ENCODE results near the gene SUMO2. TPM values are rescaled to one million over a fixed set of nuclear protein-coding genes. Genes with fewer than 3 reads are reported as not detected.
A peak's percentile ranks its signal among the peaks of the same experiment; 100 is the strongest.

Gene SUMO2
- total and polyA plus RNA-seq, 2 of the 13 experiments (the other 11 are each of a cell fraction or from before 2014, with no cell fraction given), result 337 to 553 TPM

- TF ChIP-seq ZNF574 (CRISPR knock-in tag; IDR thresholded peaks at IDR 0.05) (no peak), IKZF4 (CRISPR knock-in tag; IDR thresholded peaks at IDR 0.05; ENCODE audit: borderline replicate concordance, low read depth, not compliant biosample characterization) (no peak), NCOA1 (CRISPR knock-in tag; IDR thresholded peaks at IDR 0.05) (no peak), TAF15 (IDR thresholded peaks at IDR 0.05; ENCODE audit: low read depth, low read length, poor library complexity, severe bottlenecking) (no peak), HMGXB4 (CRISPR knock-in tag; IDR thresholded peaks at IDR 0.05; ENCODE audit: borderline replicate concordance in 1 of 2, low read depth in 1 of 2) (no peak), ATF4 (CRISPR knock-in tag; IDR thresholded peaks at IDR 0.05) (peak in 1 of 2 experiments; percentile 54; a peak in 1 of 4 replicates), MXD3 (CRISPR knock-in tag; IDR thresholded peaks at IDR 0.05) (no peak), ZFP36 (IDR thresholded peaks at IDR 0.05; ENCODE audit: borderline replicate concordance, low read depth, low read length, partially characterized antibody) (no peak), RXRA (CRISPR knock-in tag; IDR thresholded peaks at IDR 0.05) (no peak), MAFK (conservative IDR thresholded peaks at IDR 0.05 in 1 of 2, IDR thresholded peaks at IDR 0.05 in 1 of 2; ENCODE audit: low read length in 2 of 2) (peak; percentile 37 to 53; a peak in 2 of 4 replicates), THAP11 (CRISPR knock-in tag; IDR thresholded peaks at IDR 0.05) (peak; percentile 44; the same call in 1 of the 2 replicates), ZNF256 (CRISPR knock-in tag; conservative IDR thresholded peaks at IDR 0.05) (no peak), POLR2AphosphoS2 (IDR thresholded peaks at IDR 0.05; ENCODE audit: low read depth, low read length) (no peak), ASH2L (IDR thresholded peaks at IDR 0.05; ENCODE audit: insufficient read length, low read depth, low read length) (peak; percentile 22), ZNF274 (CRISPR knock-in tag; IDR thresholded peaks at IDR 0.05) (peak; percentile 58; the same call in 1 of the 2 replicates), HNRNPLL (IDR thresholded peaks at IDR 0.05; ENCODE audit: low read depth, low read length, poor library complexity, severe bottlenecking) (no peak), YEATS2 (CRISPR knock-in tag; IDR thresholded peaks at IDR 0.05; ENCODE audit: borderline replicate concordance) (no peak), DPF2 (CRISPR knock-in tag; IDR thresholded peaks at IDR 0.05; ENCODE audit: borderline replicate concordance, low read depth) (peak; percentile 59; the same call in 1 of the 2 replicates), PHF21A (CRISPR knock-in tag; IDR thresholded peaks at IDR 0.05) (no peak), CERS6 (CRISPR knock-in tag; IDR thresholded peaks at IDR 0.05) (no peak), PHB2 (IDR thresholded peaks at IDR 0.05; ENCODE audit: partially characterized antibody) (no peak)
Observed at GRCh38 chr17:75199886-75200618, 17.3 kb upstream of the SUMO2 start (continued).

All from HepG2 (cell line).